WTC11 (cell line): Measurements from ENCODE around the gene COX7B2. TPM values are rescaled to one million over a fixed set of nuclear protein-coding genes. Genes with fewer than 3 reads are reported as not detected.

Experiments
- ATAC-seq: fragments of 200-7000 bp; cut with Tn5 transposase; 2 replicates; pipeline ENCODE4 v1.10.0; 2021; ENCODE audit warnings: mild to moderate bottlenecking, moderate library complexity
- CTCF ChIA-PET: fragments of 300-600 bp; sonication (Branson Sonifier 250); formaldehyde crosslinking; loops from one replicate; lab custom pipeline; 2021; ENCODE audit warnings: antibody characterized with exemption; lab: Charles Lee
- POLR2A ChIA-PET: fragments of 350-600 bp; sonication (Branson Sonifier 250); formaldehyde crosslinking; loops from one replicate; lab custom pipeline; 2021; ENCODE audit warnings: antibody characterized with exemption; lab: Charles Lee
- DNase-seq: peaks from one replicate; pipeline ENCODE4 v3.0.0; 2021; ENCODE audit warnings: low spot score
- H3K27ac Mint-ChIP-seq: 2 replicates; pipeline ENCODE4 v1.8.0; 2021; ENCODE audit warnings: mixed read lengths
- H3K27me3 Mint-ChIP-seq: 2 replicates; pipeline ENCODE4 v1.8.0; 2021; ENCODE audit warnings: low read depth, mild to moderate bottlenecking, moderate library complexity, mixed read lengths
- H3K36me3 Mint-ChIP-seq: 2 replicates; pipeline ENCODE4 v1.8.0; 2021; ENCODE audit warnings: mixed read lengths
- H3K4me1 Mint-ChIP-seq: 2 replicates; pipeline ENCODE4 v1.8.0; 2022; ENCODE audit warnings: mixed read lengths
- H3K4me3 Mint-ChIP-seq: 2 replicates; pipeline ENCODE4 v1.8.0; 2021; ENCODE audit warnings: mild to moderate bottlenecking, moderate library complexity, mixed read lengths
- H3K9me3 Mint-ChIP-seq: 2 replicates; pipeline ENCODE4 v1.8.0; 2021; ENCODE audit warnings: mixed read lengths
- ATF2 ChIP-seq: sonication (generic); formaldehyde crosslinking; IDR thresholded peaks from 2 replicates; pipeline ENCODE4 v1.8.1; 2022; ENCODE audit warnings: low read depth, missing genetic modification reagents, borderline replicate concordance
- ATF3 ChIP-seq: sonication (generic); formaldehyde crosslinking; conservative IDR thresholded peaks from 2 replicates; pipeline ENCODE4 v1.8.1; 2022; ENCODE audit warnings: mild to moderate bottlenecking, missing genetic modification reagents
- CREB1 ChIP-seq: sonication (generic); formaldehyde crosslinking; IDR thresholded peaks from 2 replicates; pipeline ENCODE4 v1.8.0; 2023; ENCODE audit warnings: mild to moderate bottlenecking, missing genetic modification reagents
- ESRRA ChIP-seq: sonication (generic); formaldehyde crosslinking; IDR thresholded peaks from 2 replicates; pipeline ENCODE4 v1.8.1; 2022; ENCODE audit warnings: mild to moderate bottlenecking, missing genetic modification reagents, borderline replicate concordance
- ETV6 ChIP-seq: sonication (generic); formaldehyde crosslinking; IDR thresholded peaks from 2 replicates; pipeline ENCODE4 v1.8.1; 2022; ENCODE audit warnings: mild to moderate bottlenecking, missing genetic modification reagents
- FOXJ3 ChIP-seq: sonication (generic); formaldehyde crosslinking; IDR thresholded peaks from 2 replicates; pipeline ENCODE4 v1.9.0; 2021; ENCODE audit warnings: missing genetic modification reagents, mild to moderate bottlenecking, borderline replicate concordance
- FOXK1 ChIP-seq: sonication (generic); formaldehyde crosslinking; IDR thresholded peaks from 2 replicates; pipeline ENCODE4 v1.8.0; 2022; ENCODE audit warnings: mild to moderate bottlenecking, moderate library complexity, missing genetic modification reagents
- FOXP1 ChIP-seq: sonication (generic); formaldehyde crosslinking; IDR thresholded peaks from 2 replicates; pipeline ENCODE4 v1.8.0; 2022; ENCODE audit warnings: missing genetic modification reagents, mild to moderate bottlenecking, moderate library complexity, borderline replicate concordance
- GABPB1 ChIP-seq: sonication (generic); formaldehyde crosslinking; IDR thresholded peaks from 2 replicates; pipeline ENCODE4 v1.8.1; 2023; ENCODE audit warnings: mild to moderate bottlenecking, missing genetic modification reagents
- GRHL2 ChIP-seq: fragments of 250-450 bp; sonication (Bioruptor Pico); IDR thresholded peaks from 2 replicates; pipeline ENCODE4 v1.8.0; 2022; ENCODE audit warnings: mild to moderate bottlenecking, moderate library complexity; ENCODE audit not compliant: insufficient replicate concordance, severe bottlenecking
- HMGA2 ChIP-seq: fragments of 250-450 bp; sonication (Bioruptor Pico); IDR thresholded peaks from 2 replicates; pipeline ENCODE4 v1.4.0; 2021; ENCODE audit warnings: mild to moderate bottlenecking, moderate library complexity
- JUN ChIP-seq: sonication (generic); formaldehyde crosslinking; IDR thresholded peaks from 2 replicates; pipeline ENCODE4 v1.8.0; 2023; ENCODE audit warnings: mild to moderate bottlenecking, missing genetic modification reagents
- MYBL2 ChIP-seq: sonication (generic); formaldehyde crosslinking; IDR thresholded peaks from 2 replicates; pipeline ENCODE4 v1.8.1; 2023; ENCODE audit warnings: mild to moderate bottlenecking, moderate library complexity, missing genetic modification reagents
- NFATC4 ChIP-seq: fragments of 250-450 bp; sonication (Bioruptor Pico); IDR thresholded peaks from 2 replicates; pipeline ENCODE4 v1.9.0; 2021; ENCODE audit warnings: mild to moderate bottlenecking
- NFYB ChIP-seq: sonication (generic); formaldehyde crosslinking; conservative IDR thresholded peaks from 2 replicates; pipeline ENCODE4 v1.8.0; 2022; ENCODE audit warnings: low read depth, missing genetic modification reagents
- PRDM15 ChIP-seq: sonication (generic); formaldehyde crosslinking; IDR thresholded peaks from 2 replicates; pipeline ENCODE4 v1.8.0; 2022; ENCODE audit warnings: missing genetic modification reagents
- RORB ChIP-seq: fragments of 250-450 bp; sonication (Bioruptor Pico); IDR thresholded peaks from 2 replicates; pipeline ENCODE4 v1.9.0; 2021; ENCODE audit warnings: mild to moderate bottlenecking
- SMAD4 ChIP-seq: sonication (generic); formaldehyde crosslinking; IDR thresholded peaks from 2 replicates; pipeline ENCODE4 v1.8.0; 2022; ENCODE audit warnings: mild to moderate bottlenecking, missing genetic modification reagents
- ZNF121 ChIP-seq: sonication (generic); formaldehyde crosslinking; IDR thresholded peaks from 2 replicates; pipeline ENCODE4 v1.8.0; 2023; ENCODE audit warnings: missing genetic modification reagents
- ZNF219 ChIP-seq: sonication (generic); formaldehyde crosslinking; IDR thresholded peaks from 2 replicates; pipeline ENCODE4 v1.8.0; 2023; ENCODE audit warnings: missing genetic modification reagents, mild to moderate bottlenecking, borderline replicate concordance
- ZNF281 ChIP-seq: sonication (generic); formaldehyde crosslinking; IDR thresholded peaks from 2 replicates; pipeline ENCODE4 v1.8.0; 2023; ENCODE audit warnings: mild to moderate bottlenecking, missing genetic modification reagents
- ZNF396 ChIP-seq: fragments of 250-450 bp; sonication (Bioruptor Pico); IDR thresholded peaks from 2 replicates; pipeline ENCODE4 v1.8.0; 2021; ENCODE audit warnings: mild to moderate bottlenecking, moderate library complexity, borderline replicate concordance
- ZNF425 ChIP-seq: fragments of 250-450 bp; sonication (Bioruptor Pico); conservative IDR thresholded peaks from 2 replicates; pipeline ENCODE4 v1.9.0; 2021; ENCODE audit warnings: mild to moderate bottlenecking
- ZNF532 ChIP-seq: fragments of 250-450 bp; sonication (Bioruptor Pico); IDR thresholded peaks from 2 replicates; pipeline ENCODE4 v1.9.0; 2021; ENCODE audit warnings: mild to moderate bottlenecking, borderline replicate concordance
- total RNA-seq: library from RNA; stranded (reverse); gene quantifications from 3 replicates; pipeline ENCODE4 v1.2.3, GENCODE V29; 2021

The COX7B2 gene
- total RNA-seq, 1 experiment from 2014 or later, result not detected

GRCh38 chr4:46715468-46715867 is 193.6 kb downstream of the COX7B2 start:
- peaks cover 3% of the 10 kb centered on the region; the same call in 1 of the 2 replicates for H3K4me1 Mint-ChIP-seq
- H3K4me3 Mint-ChIP-seq, result no peak overlapping the region
- POLR2A ChIA-PET, result no interaction called here

GRCh38 chr4:46698891-46699290 is 210.2 kb downstream of the COX7B2 start:
- ATAC-seq, result no peak
- H3K27me3 Mint-ChIP-seq, result no peaks in the 10 kb centered on the region
- CTCF ChIA-PET, result no interaction called here
- H3K4me1 Mint-ChIP-seq, result no peaks in the 10 kb centered on the region
- POLR2A ChIA-PET, result no interaction called here
- no peak overlapping the region for H3K27ac Mint-ChIP-seq
- DNase-seq, result no peak
- H3K4me3 Mint-ChIP-seq, result no peak overlapping the region
- H3K9me3 Mint-ChIP-seq, result peaks cover 34% of the 10 kb centered on the region
- H3K36me3 Mint-ChIP-seq, result peaks cover 19% of the 10 kb centered on the region
- TF ChIP-seq ETV6 (CRISPR knock-in tag), result no peak
- TF ChIP-seq ATF3 (CRISPR knock-in tag), result no peak
- no peak for TF ChIP-seq ZNF425 (CRISPR knock-in tag)
- TF ChIP-seq FOXJ3 (CRISPR knock-in tag), result no peak
- TF ChIP-seq FOXP1, result no peak
- TF ChIP-seq ZNF219 (CRISPR knock-in tag), result no peak
- no peak for TF ChIP-seq PRDM15 (CRISPR knock-in tag)
- TF ChIP-seq CREB1 (CRISPR knock-in tag), result no peak
- TF ChIP-seq ATF2, result no peak
- no peak for TF ChIP-seq RORB (CRISPR knock-in tag)
- TF ChIP-seq ZNF532 (CRISPR knock-in tag), result no peak
- TF ChIP-seq FOXK1 (CRISPR knock-in tag), result no peak

More at GRCh38 chr4:46715468-46715867, 193.6 kb downstream of the COX7B2 start:
- Mint-ChIP-seq H3K9me3 (no peaks in the 10 kb centered on the region), H3K27ac (no peak overlapping the region), H3K27me3 (no peaks in the 10 kb centered on the region), H3K36me3 (no peaks in the 10 kb centered on the region)
- ATAC-seq, result peak; percentile 62
- TF ChIP-seq ZNF281 (CRISPR knock-in tag), result no peak
- TF ChIP-seq JUN (CRISPR knock-in tag), result no peak
- TF ChIP-seq MYBL2 (CRISPR knock-in tag), result no peak
- no peak for TF ChIP-seq ZNF396 (CRISPR knock-in tag)
- no peak for TF ChIP-seq GRHL2 (CRISPR knock-in tag)
- no peak for TF ChIP-seq HMGA2 (CRISPR knock-in tag)
- no peak for TF ChIP-seq NFYB (CRISPR knock-in tag)
- no peak for TF ChIP-seq ZNF121 (CRISPR knock-in tag)
- TF ChIP-seq ESRRA (CRISPR knock-in tag), result no peak
- no peak for TF ChIP-seq NFATC4 (CRISPR knock-in tag)
- no peak for TF ChIP-seq GABPB1 (CRISPR knock-in tag)
- no peak for TF ChIP-seq SMAD4
- no peak for DNase-seq
- CTCF ChIA-PET, result no interaction called here
